Vagina (tissue), 2 donors: ENCODE measurements around the gene WNK2. TPM values are rescaled to one million over a fixed set of nuclear protein-coding genes. Genes with fewer than 3 reads are reported as not detected.

ENCODE experiments used
- DNase-seq, 2 donors: peaks; one replicate each; pipeline ENCODE4 v3.0.0-alpha.2; 2017; ENCODE audit errors: extremely low spot score in 2 of 2
- H3K27ac ChIP-seq: fragments of 200-600 bp; sonication (generic); one replicate; pipeline ENCODE4 v1.5.1; 2019
- H3K27me3 ChIP-seq: fragments of 200-600 bp; sonication (generic); one replicate; pipeline ENCODE4 v1.5.1; 2019
- H3K36me3 ChIP-seq, 2 donors: fragments of 200-600 bp; sonication (generic); one replicate each; pipeline ENCODE4 v1.5.1; 2017 to 2019
- H3K4me1 ChIP-seq: fragments of 200-600 bp; sonication (generic); one replicate; pipeline ENCODE4 v1.5.1; 2019
- H3K4me3 ChIP-seq, 2 donors: fragments of 200-600 bp; sonication (generic); 1 replicate in 1 of 2; 2 replicates in 1 of 2; pipeline ENCODE4 v1.5.1; 2016 to 2019
- H3K9me3 ChIP-seq: fragments of 200-600 bp; sonication (generic); one replicate; pipeline ENCODE4 v1.5.1; 2019
- POLR2A ChIP-seq, 2 donors: fragments of 450-650 bp; IDR thresholded peaks; one replicate each; pipeline ENCODE4 v1.6.1; 2017; ENCODE audit warnings: antibody characterized with exemption in 2 of 2, mild to moderate bottlenecking in 2 of 2, moderate library complexity in 2 of 2
- POLR2AphosphoS5 ChIP-seq, 2 donors: sonication (generic); formaldehyde crosslinking; IDR thresholded peaks; one replicate each; pipeline ENCODE4 v1.9.0; 2017; ENCODE audit warnings: antibody characterized with exemption in 2 of 2, mild to moderate bottlenecking in 2 of 2, low read depth in 1 of 2; ENCODE audit not compliant: insufficient read depth in 1 of 2
- intact Hi-C: fragments of 100-400 bp; cut with DNase I; formaldehyde crosslinking; loops from one replicate; pipeline ENCODE4 v1.15.1; 2023
- total RNA-seq: library from RNA; depleted of rRNA; stranded (reverse); fragments of >200 nt; gene quantifications from one replicate; pipeline ENCODE4 v1.2.3, GENCODE V29; 2016
- TF ChIP-seq, protein P1 (sequence below), 3 experiments: fragments of 450-650 bp in 2 of 3; fragments of 200-600 bp in 1 of 3; sonication (generic) in 1 of 3; IDR thresholded peaks; one replicate each; pipeline ENCODE4 v1.5.1; 2017 to 2019; ENCODE audit warnings: antibody characterized with exemption in 3 of 3, mild to moderate bottlenecking in 2 of 3, moderate library complexity in 2 of 3

The WNK2 gene
- total RNA-seq, 1 donor from 2014 or later, result 24.8 TPM

GRCh38 chr9:93225892-93226291 is 42.0 kb downstream of the WNK2 start:
- intact Hi-C loops, result no loop called here
- Histone ChIP-seq H3K36me3 (no peaks in the 10 kb centered on the region), H3K27me3 (no peaks in the 10 kb centered on the region), H3K4me1 (peaks cover 23% of the 10 kb centered on the region), H3K9me3 (no peaks in the 10 kb centered on the region), H3K27ac (no peak overlapping the region), H3K4me3 (no peak overlapping the region)
- TF ChIP-seq POLR2A (IDR thresholded peaks at IDR 0.05), result no peak
- TF ChIP-seq, protein P1, sequence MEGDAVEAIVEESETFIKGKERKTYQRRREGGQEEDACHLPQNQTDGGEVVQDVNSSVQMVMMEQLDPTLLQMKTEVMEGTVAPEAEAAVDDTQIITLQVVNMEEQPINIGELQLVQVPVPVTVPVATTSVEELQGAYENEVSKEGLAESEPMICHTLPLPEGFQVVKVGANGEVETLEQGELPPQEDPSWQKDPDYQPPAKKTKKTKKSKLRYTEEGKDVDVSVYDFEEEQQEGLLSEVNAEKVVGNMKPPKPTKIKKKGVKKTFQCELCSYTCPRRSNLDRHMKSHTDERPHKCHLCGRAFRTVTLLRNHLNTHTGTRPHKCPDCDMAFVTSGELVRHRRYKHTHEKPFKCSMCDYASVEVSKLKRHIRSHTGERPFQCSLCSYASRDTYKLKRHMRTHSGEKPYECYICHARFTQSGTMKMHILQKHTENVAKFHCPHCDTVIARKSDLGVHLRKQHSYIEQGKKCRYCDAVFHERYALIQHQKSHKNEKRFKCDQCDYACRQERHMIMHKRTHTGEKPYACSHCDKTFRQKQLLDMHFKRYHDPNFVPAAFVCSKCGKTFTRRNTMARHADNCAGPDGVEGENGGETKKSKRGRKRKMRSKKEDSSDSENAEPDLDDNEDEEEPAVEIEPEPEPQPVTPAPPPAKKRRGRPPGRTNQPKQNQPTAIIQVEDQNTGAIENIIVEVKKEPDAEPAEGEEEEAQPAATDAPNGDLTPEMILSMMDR (IDR thresholded peaks at IDR 0.05), result no peak
- no peak for TF ChIP-seq POLR2AphosphoS5 (IDR thresholded peaks at IDR 0.05; ENCODE audit: insufficient read depth in 1 of 2, low read depth in 1 of 2)
- DNase-seq, result no peak

GRCh38 chr9:93226819-93227218 is 42.9 kb downstream of the WNK2 start:
- TF ChIP-seq, protein P1 (IDR thresholded peaks at IDR 0.05), result no peak
- no peak for TF ChIP-seq POLR2AphosphoS5 (IDR thresholded peaks at IDR 0.05; ENCODE audit: insufficient read depth in 1 of 2, low read depth in 1 of 2)
- TF ChIP-seq POLR2A (IDR thresholded peaks at IDR 0.05), result no peak
- Histone ChIP-seq H3K4me3 (no peak overlapping the region), H3K9me3 (no peaks in the 10 kb centered on the region), H3K36me3 (no peaks in the 10 kb centered on the region), H3K27me3 (no peaks in the 10 kb centered on the region), H3K27ac (no peak overlapping the region), H3K4me1 (peaks cover 23% of the 10 kb centered on the region)
- DNase-seq, result no peak
- intact Hi-C loops, result no loop called here

DNA sequence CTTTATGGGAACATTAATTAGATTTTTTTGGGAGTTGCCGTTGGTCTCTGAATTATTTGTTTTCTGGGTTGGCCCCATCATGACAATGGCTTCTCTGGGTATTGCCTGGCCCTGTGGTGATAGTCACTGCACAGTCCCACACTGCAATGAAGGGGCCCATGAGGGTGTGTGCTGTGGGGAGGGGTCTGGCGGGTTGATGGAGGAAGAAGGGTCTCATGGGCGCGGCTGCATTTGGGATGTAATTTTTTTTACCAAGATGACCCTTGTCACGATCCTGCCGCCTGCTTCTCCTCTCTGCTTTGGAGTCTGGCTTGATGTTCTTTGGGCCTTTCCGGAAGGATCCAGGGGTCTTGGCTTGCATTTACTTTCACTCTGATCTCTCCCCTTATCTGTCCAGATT is 44.1 kb downstream of the WNK2 start:
- no peak for DNase-seq
- intact Hi-C loops, result no loop called here
- H3K36me3 ChIP-seq, result no peaks in the 10 kb centered on the region
- no peaks in the 10 kb centered on the region for H3K9me3 ChIP-seq
- no peak overlapping the region for H3K27ac ChIP-seq
- TF ChIP-seq POLR2AphosphoS5 (IDR thresholded peaks at IDR 0.05; ENCODE audit: insufficient read depth in 1 of 2, low read depth in 1 of 2) (no peak), POLR2A (IDR thresholded peaks at IDR 0.05) (no peak)
- TF ChIP-seq, protein P1 (IDR thresholded peaks at IDR 0.05), result no peak
- no peaks in the 10 kb centered on the region for H3K27me3 ChIP-seq
- no peak overlapping the region for H3K4me3 ChIP-seq
- H3K4me1 ChIP-seq, result peaks cover 20% of the 10 kb centered on the region

DNA sequence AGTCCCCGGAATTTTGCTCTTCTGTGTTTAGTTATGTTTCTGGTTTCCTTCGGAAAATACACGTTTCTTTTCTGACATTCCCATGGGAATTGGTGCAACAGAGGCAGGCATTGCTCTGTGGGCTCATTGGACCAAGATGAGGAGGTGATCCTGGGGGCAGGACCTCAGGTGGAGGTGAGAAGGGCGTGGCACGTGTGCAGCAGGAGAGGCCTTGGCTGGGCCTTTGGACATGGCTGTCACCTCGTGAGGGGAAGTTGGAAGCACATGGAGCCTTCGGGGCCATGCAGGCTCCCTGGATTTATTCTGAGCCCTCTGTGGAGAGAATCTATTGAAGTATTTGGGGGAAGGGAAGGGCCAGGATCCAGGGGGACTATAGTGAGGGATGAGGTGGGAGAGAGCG is 44.5 kb downstream of the WNK2 start:
- no peak overlapping the region for H3K27ac ChIP-seq
- no peaks in the 10 kb centered on the region for H3K36me3 ChIP-seq
- TF ChIP-seq POLR2AphosphoS5 (IDR thresholded peaks at IDR 0.05; ENCODE audit: insufficient read depth in 1 of 2, low read depth in 1 of 2) (no peak), POLR2A (IDR thresholded peaks at IDR 0.05) (no peak)
- TF ChIP-seq, protein P1 (IDR thresholded peaks at IDR 0.05), result no peak
- DNase-seq, result no peak
- no peak overlapping the region for H3K4me3 ChIP-seq
- H3K4me1 ChIP-seq, result peaks cover 16% of the 10 kb centered on the region
- no peaks in the 10 kb centered on the region for H3K27me3 ChIP-seq
- intact Hi-C loops, result no loop called here
- H3K9me3 ChIP-seq, result no peaks in the 10 kb centered on the region

DNA sequence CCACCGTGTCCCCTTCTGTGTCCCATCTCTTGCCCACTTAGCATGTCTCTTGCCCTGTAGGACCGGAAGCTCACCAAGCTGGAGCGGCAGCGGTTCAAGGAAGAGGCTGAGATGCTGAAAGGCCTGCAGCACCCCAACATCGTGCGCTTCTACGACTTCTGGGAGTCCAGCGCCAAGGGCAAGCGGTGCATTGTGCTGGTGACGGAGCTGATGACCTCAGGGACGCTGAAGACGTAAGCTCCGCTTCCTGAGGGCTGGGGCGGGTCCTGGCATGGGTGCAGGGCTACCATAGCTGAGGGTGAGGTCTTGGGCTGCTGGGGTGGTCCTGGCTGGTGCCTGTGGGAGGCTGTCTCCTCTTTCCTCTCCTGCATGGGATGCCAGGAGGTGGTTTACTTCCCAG is 45.7 kb downstream of the WNK2 start:
- intact Hi-C loops, result no loop called here
- H3K9me3 ChIP-seq, result no peaks in the 10 kb centered on the region
- H3K36me3 ChIP-seq, result no peaks in the 10 kb centered on the region
- TF ChIP-seq POLR2AphosphoS5 (IDR thresholded peaks at IDR 0.05; ENCODE audit: insufficient read depth in 1 of 2, low read depth in 1 of 2) (no peak), POLR2A (IDR thresholded peaks at IDR 0.05) (no peak)
- TF ChIP-seq, protein P1 (IDR thresholded peaks at IDR 0.05), result no peak
- H3K4me1 ChIP-seq, result peaks cover 6% of the 10 kb centered on the region
- H3K27ac ChIP-seq, result no peak overlapping the region
- H3K4me3 ChIP-seq, result no peak overlapping the region
- H3K27me3 ChIP-seq, result no peaks in the 10 kb centered on the region
- no peak for DNase-seq
